Hair follicular keratinocyte (primary cell): Measurements from ENCODE around the gene CD59. TPM values are rescaled to one million over a fixed set of nuclear protein-coding genes. Genes with fewer than 3 reads are reported as not detected.

Source experiments
- total RNA-seq: library from RNA; depleted of rRNA; stranded (reverse); fragments of >200 nt; gene quantifications from 2 replicates; pipeline ENCODE4 v1.2.3, GENCODE V29; 2015

CD59 gene, protein sequence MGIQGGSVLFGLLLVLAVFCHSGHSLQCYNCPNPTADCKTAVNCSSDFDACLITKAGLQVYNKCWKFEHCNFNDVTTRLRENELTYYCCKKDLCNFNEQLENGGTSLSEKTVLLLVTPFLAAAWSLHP
- 611 and 822 TPM in 2 replicates for total RNA-seq

DNA sequence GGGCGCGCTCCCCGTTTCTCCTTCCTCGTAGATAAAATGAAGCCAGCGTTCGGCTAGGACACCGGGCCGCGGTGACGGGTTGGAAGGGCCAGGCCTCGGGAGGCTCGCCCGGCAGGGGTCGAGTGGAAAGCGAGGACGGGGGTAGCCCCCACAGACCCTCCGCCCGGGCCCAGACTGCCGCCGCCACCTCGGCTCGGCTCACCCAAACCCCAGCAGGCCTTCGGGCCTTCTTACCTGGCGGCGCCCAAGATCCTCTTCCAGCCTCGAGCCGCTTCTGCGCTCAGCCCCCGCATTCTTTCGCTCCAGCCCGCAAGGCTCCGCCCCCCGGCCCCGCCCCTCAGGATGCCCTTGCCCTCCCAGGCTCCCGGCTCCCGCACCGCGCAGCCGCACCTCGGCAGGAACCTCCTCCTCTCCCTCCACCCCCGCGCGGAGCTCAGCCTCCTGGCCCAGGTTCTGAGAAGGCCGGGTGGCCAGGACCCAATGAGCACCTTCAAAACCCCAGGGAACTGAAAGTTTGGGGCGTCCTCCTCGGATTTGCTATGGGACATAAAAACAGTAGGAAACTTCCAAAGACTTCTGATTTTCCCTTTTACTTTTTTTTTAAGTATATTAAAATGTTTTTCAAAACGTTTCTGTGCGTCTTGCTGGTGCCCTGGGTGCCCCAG, at the start of gene CD59:
CD59 (minus strand) TSS at position 276 of the 665 bp plus-strand sequence. CDS start 13,978 bp downstream, outside the sequence.

DNA sequence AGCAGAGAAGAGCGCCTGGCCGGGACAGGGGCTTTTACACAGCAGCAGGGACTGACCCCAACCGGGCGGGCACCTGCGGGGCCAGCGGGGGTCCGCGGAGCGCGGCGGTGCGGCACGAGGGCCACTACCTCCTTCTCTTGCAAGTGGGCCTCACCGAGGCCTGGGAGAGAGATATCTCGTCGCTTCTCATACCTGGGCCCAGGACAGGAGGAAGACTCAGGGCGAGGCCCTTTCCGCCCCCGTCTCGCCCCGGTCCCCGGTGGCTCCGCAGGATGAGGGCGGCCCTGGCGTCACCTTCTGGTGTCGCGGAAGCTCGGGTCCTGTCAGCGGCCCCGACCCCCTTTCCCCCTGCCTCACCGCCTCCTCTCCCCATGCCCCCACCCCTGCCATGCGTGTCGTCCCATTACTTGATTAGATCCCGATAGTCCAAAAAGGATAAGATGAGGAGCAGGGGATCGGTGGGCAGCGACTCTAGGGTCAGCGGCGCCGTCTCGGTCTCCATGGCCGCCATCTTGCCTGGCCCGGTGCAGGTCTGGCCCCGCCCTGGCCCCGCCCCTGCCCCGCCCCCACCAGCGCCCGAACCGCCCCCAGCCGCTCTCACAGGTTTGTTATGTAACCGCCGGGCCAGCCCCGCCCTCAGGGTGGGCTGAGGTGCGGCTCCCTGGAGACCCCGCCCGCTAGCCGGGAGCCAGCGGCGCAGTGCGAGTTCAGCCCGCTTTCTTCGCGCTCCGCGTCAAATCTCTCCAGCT, 37.9 kb upstream of the CD59 start, which contains the start of gene FBXO3:
FBXO3 (minus strand) TSS at position 534 of the 749 bp plus-strand sequence; CDS start at position 511, 23 bp downstream.

DNA sequence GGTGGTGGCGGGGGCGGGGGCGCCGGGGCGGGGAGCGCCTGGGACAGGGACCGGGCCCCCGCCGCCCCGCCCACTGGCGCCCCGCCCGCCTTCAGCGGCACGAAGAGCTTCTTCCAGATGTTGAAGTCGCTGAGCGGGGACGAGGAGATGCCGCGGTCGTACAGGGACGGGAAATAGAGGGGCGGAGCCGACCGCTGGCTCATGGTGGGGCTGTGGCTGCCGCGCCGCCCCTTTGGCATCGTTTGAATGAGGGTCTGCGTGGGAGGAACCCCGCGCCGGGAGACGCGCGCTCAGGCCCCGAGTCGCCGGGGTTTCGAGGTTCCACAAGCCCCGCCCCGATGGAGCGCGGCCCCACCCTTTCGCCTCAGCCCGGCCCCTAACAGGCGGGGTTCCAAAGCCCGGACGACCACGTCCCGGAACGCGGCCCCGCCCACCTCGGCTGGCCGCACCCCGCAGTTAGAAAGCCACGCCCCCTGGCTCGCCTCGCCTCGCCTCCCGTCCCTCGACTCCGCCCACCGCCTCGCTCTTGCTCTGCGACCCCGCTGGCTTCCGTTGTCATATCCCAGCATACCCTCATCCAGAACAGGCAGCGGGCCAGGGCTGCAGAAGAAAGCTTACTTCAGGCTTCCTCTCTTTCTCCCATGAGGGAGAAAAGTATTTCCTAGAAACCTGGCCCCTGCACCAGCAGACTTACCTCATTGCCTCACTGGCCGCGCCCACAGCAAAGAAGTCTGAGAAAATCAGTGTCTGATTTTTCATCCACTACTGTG, 35.5 kb downstream of the CD59 start, which contains the start of gene C11orf91:
C11orf91 (minus strand) TSS at position 325 of the 770 bp plus-strand sequence; CDS start at position 239, 86 bp downstream.

Other genes with a start within 250 kb of the CD59 start
- not detected in 2 replicates for gene C11orf91, start 35.6 kb downstream of the CD59 start, total RNA-seq
- gene FBXO3, start 38.1 kb upstream of the CD59 start, total RNA-seq, result 26.4 and 33.4 TPM in 2 replicates
- 0.31 and 1.1 TPM in 2 replicates for gene LMO2, start 155.7 kb upstream of the CD59 start, total RNA-seq